Panc1 (cell line): ENCODE results near the gene PRKG1. TPM values are rescaled to one million over a fixed set of nuclear protein-coding genes. Genes with fewer than 3 reads are reported as not detected.
A peak's percentile ranks its signal among the peaks of the same experiment; 100 is the strongest.

Experiments used
- ATAC-seq: fragments of 200-7000 bp; cut with Tn5 transposase; 2 replicates; pipeline ENCODE4 v1.9.1; 2020; ENCODE audit warnings: mild to moderate bottlenecking, moderate library complexity
- BruUV-seq: library from RNA; stranded (reverse); fragments of 400-500 nt; replicated peaks from 2 replicates; lab custom pipeline; 2021; lab: Mats Ljungman, UMichigan
- CTCF ChIA-PET: fragments of 300-600 bp; sonication (Branson Sonifier 250); formaldehyde crosslinking; loops from one replicate; lab custom pipeline; 2022; ENCODE audit warnings: antibody characterized with exemption; lab: Charles Lee
- POLR2A ChIA-PET: fragments of 300-600 bp; sonication (Branson Sonifier 250); formaldehyde crosslinking; loops from one replicate; lab custom pipeline; 2022; ENCODE audit warnings: antibody characterized with exemption; lab: Charles Lee
- DNase-seq: peaks from one replicate; pipeline ENCODE4 v3.0.0-alpha.2; 2010; ENCODE audit warnings: low read depth, low spot score
- H3K27ac ChIP-seq: 2 replicates; pipeline ENCODE4 v1.5.1; 2011; ENCODE audit warnings: mild to moderate bottlenecking, low read length, inconsistent platforms
- H3K27me3 ChIP-seq: fragments of 200-500 bp; sonication (Bioruptor generic); 2 replicates; pipeline ENCODE4 v1.6.0; 2014; ENCODE audit warnings: low read length, inconsistent platforms; ENCODE audit not compliant: control insufficient read depth, insufficient read depth
- H3K36me3 ChIP-seq: fragments of 200-500 bp; sonication (Bioruptor generic); 2 replicates; pipeline ENCODE4 v1.5.1; 2014; ENCODE audit warnings: inconsistent platforms, mild to moderate bottlenecking, low read length, moderate library complexity; ENCODE audit not compliant: control insufficient read depth, insufficient read depth
- H3K4me1 ChIP-seq: 2 replicates; pipeline ENCODE4 v1.5.1; 2011; ENCODE audit warnings: inconsistent platforms, mild to moderate bottlenecking, low read length, moderate library complexity; ENCODE audit not compliant: control insufficient read depth, insufficient read depth
- H3K4me3 ChIP-seq, 2 experiments: 2 replicates each; pipeline ENCODE4 v1.5.1; 2011 to 2012; ENCODE audit warnings: low read depth in 2 of 2, low read length in 2 of 2, mild to moderate bottlenecking in 2 of 2, inconsistent platforms in 1 of 2, moderate library complexity in 1 of 2
- H3K9me3 ChIP-seq: fragments of 200-500 bp; sonication (Bioruptor generic); 2 replicates; pipeline ENCODE4 v1.5.1; 2014; ENCODE audit warnings: low read depth, mild to moderate bottlenecking, inconsistent platforms, low read length, moderate library complexity; ENCODE audit not compliant: control insufficient read depth, insufficient read depth
- POLR2AphosphoS5 ChIP-seq: IDR thresholded peaks from 2 replicates; pipeline ENCODE4 v1.6.1; 2012; ENCODE audit warnings: mild to moderate bottlenecking, low read depth, low read length, moderate library complexity
- SIN3A ChIP-seq: IDR thresholded peaks from 2 replicates; pipeline ENCODE4 v1.6.1; 2012; ENCODE audit warnings: low read depth, mild to moderate bottlenecking, low read length, moderate library complexity, borderline replicate concordance; ENCODE audit not compliant: insufficient read depth
- TCF7L2 ChIP-seq: IDR thresholded peaks from 2 replicates; pipeline ENCODE4 v1.6.1; 2011; ENCODE audit warnings: mild to moderate bottlenecking, low read depth, low read length, inconsistent platforms
- in situ Hi-C: cut with HindIII; loops from 2 replicates; pipeline ENCODE4 v1.10.0; 2016; ENCODE audit warnings: low sequenced_read_pairs, low pct_unique_long_range_greater_than_20kb
- intact Hi-C: fragments of 100-400 bp; cut with micrococcal nuclease; formaldehyde crosslinking; loops from one replicate; pipeline ENCODE4 v1.10.0; 2022; ENCODE audit not compliant: unreplicated experiment
- total RNA-seq: library from RNA; stranded (reverse); gene quantifications from one replicate; pipeline ENCODE4 v1.2.1, GENCODE V29; 2021; ENCODE audit not compliant: unreplicated experiment
- TF ChIP-seq, protein P1 (sequence below): fragments of 450-650 bp; IDR thresholded peaks from 2 replicates; pipeline ENCODE4 v1.5.1; 2017; ENCODE audit warnings: mild to moderate bottlenecking
- TF ChIP-seq, protein P2 (sequence below), 2 experiments: IDR thresholded peaks; 2 replicates each; pipeline ENCODE4 v1.6.1; 2011 to 2012; ENCODE audit warnings: low read depth in 2 of 2, control low read depth in 1 of 2, low read length in 1 of 2, mild to moderate bottlenecking in 1 of 2, moderate library complexity in 1 of 2; ENCODE audit not compliant: insufficient read depth in 1 of 2

PRKG1 gene
- total RNA-seq, 1 experiment from 2014 or later: 0.92 TPM

DNA sequence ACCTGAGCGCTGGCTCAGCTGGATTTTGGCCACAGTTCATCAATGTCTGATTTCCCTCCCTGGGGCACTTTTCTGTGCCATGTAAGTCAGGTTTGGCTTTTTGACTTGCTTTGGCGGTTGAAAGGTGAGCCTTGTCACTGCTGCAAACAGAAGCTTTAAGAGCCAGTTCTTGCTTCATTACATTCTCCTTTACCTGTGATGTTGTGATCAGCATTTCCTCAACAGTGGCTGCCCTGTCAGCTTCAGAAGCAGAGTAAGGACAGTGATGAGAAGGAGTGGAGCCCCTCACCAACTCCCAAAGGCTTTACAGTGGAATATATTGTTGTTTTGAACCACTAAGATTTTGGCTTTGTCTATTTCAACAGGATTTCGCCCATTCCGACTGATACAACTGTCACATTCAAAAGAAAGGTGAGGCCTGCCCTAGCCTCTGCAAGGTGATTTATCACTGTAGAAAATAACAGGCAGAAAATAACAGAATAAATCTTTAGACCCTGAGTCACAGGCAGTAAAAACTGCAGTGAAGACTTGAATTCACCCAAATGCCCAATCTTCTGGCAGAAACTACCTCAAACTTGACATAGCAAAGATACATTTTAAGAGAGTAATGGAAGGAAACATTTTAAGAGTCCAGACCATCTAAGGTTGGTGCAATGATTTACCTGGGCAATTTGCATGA, 1226.5 kb downstream of the PRKG1 start:
- Histone ChIP-seq H3K27me3 (no peaks in the 10 kb centered on the region), H3K27ac (no peak overlapping the region), H3K9me3 (peaks cover 4% of the 10 kb centered on the region; the same call in 1 of the 2 replicates), H3K36me3 (no peaks in the 10 kb centered on the region), H3K4me1 (no peaks in the 10 kb centered on the region), H3K4me3 (no peak overlapping the region)
- DNase-seq (no peak), ATAC-seq (no peak)
- no TSS peak for BruUV-seq
- intact Hi-C loops (no loop called here), in situ Hi-C loops (no loop called here)
- CTCF ChIA-PET: no interaction called here
- POLR2A ChIA-PET: no interaction called here
- TF ChIP-seq, protein P1, sequence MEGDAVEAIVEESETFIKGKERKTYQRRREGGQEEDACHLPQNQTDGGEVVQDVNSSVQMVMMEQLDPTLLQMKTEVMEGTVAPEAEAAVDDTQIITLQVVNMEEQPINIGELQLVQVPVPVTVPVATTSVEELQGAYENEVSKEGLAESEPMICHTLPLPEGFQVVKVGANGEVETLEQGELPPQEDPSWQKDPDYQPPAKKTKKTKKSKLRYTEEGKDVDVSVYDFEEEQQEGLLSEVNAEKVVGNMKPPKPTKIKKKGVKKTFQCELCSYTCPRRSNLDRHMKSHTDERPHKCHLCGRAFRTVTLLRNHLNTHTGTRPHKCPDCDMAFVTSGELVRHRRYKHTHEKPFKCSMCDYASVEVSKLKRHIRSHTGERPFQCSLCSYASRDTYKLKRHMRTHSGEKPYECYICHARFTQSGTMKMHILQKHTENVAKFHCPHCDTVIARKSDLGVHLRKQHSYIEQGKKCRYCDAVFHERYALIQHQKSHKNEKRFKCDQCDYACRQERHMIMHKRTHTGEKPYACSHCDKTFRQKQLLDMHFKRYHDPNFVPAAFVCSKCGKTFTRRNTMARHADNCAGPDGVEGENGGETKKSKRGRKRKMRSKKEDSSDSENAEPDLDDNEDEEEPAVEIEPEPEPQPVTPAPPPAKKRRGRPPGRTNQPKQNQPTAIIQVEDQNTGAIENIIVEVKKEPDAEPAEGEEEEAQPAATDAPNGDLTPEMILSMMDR: no peak
- TF ChIP-seq TCF7L2 (no peak), SIN3A (no peak), POLR2AphosphoS5 (no peak)
- TF ChIP-seq, protein P2, sequence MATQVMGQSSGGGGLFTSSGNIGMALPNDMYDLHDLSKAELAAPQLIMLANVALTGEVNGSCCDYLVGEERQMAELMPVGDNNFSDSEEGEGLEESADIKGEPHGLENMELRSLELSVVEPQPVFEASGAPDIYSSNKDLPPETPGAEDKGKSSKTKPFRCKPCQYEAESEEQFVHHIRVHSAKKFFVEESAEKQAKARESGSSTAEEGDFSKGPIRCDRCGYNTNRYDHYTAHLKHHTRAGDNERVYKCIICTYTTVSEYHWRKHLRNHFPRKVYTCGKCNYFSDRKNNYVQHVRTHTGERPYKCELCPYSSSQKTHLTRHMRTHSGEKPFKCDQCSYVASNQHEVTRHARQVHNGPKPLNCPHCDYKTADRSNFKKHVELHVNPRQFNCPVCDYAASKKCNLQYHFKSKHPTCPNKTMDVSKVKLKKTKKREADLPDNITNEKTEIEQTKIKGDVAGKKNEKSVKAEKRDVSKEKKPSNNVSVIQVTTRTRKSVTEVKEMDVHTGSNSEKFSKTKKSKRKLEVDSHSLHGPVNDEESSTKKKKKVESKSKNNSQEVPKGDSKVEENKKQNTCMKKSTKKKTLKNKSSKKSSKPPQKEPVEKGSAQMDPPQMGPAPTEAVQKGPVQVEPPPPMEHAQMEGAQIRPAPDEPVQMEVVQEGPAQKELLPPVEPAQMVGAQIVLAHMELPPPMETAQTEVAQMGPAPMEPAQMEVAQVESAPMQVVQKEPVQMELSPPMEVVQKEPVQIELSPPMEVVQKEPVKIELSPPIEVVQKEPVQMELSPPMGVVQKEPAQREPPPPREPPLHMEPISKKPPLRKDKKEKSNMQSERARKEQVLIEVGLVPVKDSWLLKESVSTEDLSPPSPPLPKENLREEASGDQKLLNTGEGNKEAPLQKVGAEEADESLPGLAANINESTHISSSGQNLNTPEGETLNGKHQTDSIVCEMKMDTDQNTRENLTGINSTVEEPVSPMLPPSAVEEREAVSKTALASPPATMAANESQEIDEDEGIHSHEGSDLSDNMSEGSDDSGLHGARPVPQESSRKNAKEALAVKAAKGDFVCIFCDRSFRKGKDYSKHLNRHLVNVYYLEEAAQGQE (IDR thresholded peaks at IDR 0.05; ENCODE audit: insufficient read depth in 1 of 2, low read depth in 2 of 2, low read length in 1 of 2): no peak

DNA sequence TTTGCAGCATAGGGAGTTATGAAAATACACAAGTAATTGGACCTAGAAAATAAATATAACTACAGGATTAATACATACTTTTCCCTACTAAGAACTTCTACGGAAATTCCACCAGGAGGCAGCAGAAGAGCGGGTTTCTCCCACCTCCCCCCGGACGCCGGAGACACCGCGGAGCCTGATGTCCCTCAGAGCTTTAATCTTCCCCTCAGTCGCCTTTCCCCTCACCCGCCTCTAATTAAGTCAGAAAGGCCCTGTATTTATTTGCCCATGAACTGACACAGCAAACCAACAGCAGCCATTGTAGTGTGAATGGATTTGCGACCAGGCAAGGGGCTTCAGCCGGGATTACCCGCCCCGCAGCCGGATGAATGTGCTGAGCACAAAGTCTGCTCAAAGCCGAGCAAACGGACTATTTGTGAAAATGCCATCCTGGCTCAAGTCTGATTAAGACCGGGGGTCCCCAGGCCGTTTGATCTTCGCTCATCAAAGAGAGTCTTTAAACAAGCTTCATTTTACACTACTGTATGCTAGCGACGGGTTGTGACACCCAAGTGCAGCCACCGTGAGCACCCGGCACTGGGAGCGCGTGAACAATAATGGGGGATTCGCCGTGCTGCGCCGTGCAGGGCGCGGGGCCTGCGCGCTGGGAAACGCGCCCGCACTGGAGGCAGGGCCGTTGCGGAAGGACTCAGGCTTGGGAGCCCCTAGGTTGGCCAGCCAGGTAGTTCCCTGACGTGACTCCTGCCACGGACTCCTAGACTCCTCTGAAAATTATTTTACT, 1234.2 kb downstream of the PRKG1 start:
- H3K9me3 ChIP-seq: peaks cover 4% of the 10 kb centered on the region; the same call in 1 of the 2 replicates
- BruUV-seq: no TSS peak
- H3K27me3 ChIP-seq: no peaks in the 10 kb centered on the region
- in situ Hi-C loops (no loop called here), intact Hi-C loops (loop anchor here (2.0 kb wide), 3 partner anchors 180 to 420 kb away; no protein-coding TSS in a partner anchor)
- TF ChIP-seq, protein P1: peak; percentile 90
- no peak for TF ChIP-seq SIN3A
- TF ChIP-seq, protein P2 (IDR thresholded peaks at IDR 0.05; ENCODE audit: insufficient read depth in 1 of 2, low read depth in 2 of 2, low read length in 1 of 2): no peak
- no peak; the same call in 1 of the 2 replicates for TF ChIP-seq POLR2AphosphoS5
- peak; percentile 85 for TF ChIP-seq TCF7L2
- ATAC-seq: peak; percentile 86
- CTCF ChIA-PET: interaction anchor here (1.1 to 1.4 kb wide), 2 partner anchors 258 to 421 kb away, joined by 3 to 7 read pairs; no protein-coding TSS in a partner anchor
- POLR2A ChIA-PET: interaction anchor here (0.5 kb wide), 1 partner anchor 1459 kb away, joined by 5 read pairs; no protein-coding TSS in a partner anchor
- peak overlapping the region; percentile 36 to 54 for H3K4me3 ChIP-seq
- peak overlapping the region; percentile 98 for H3K27ac ChIP-seq
- no peaks in the 10 kb centered on the region for H3K36me3 ChIP-seq
- peaks cover 42% of the 10 kb centered on the region for H3K4me1 ChIP-seq
- peak; percentile 64 for DNase-seq
